HEK293 (cell line): Measurements from ENCODE around the gene UTP4.
A peak's percentile ranks its signal among the peaks of the same experiment; 100 is the strongest.

Source experiments
- CTCF ChIA-PET: fragments of 350-600 bp; formaldehyde crosslinking; extraction: SDS; loops from one replicate; lab custom pipeline; 2021; ENCODE audit warnings: antibody characterized with exemption; lab: Yijun Ruan, JAX
- POLR2A ChIA-PET: fragments of 300-600 bp; formaldehyde crosslinking; extraction: SDS; loops from one replicate; lab custom pipeline; 2020; ENCODE audit warnings: antibody characterized with exemption, inconsistent platforms; lab: Yijun Ruan, JAX
- H3K27ac ChIP-seq: fragments of 200-500 bp; sonication (Bioruptor generic); 2 replicates; pipeline ENCODE4 v1.5.1; 2014; ENCODE audit warnings: low read depth, low read length, control low read depth, inconsistent platforms; ENCODE audit errors: extremely low read depth
- H3K36me3 ChIP-seq, 2 experiments: fragments of 200-500 bp in 1 of 2; sonication (Bioruptor generic) in 1 of 2; 1 replicate in 1 of 2; 2 replicates in 1 of 2; pipeline ENCODE4 v1.5.1; 2014 to 2017; ENCODE audit warnings: inconsistent platforms in 2 of 2, low read length in 2 of 2; ENCODE audit not compliant: control insufficient read depth in 2 of 2, insufficient read depth in 1 of 2
- H3K4me1 ChIP-seq: fragments of 200-500 bp; sonication (Bioruptor generic); 2 replicates; pipeline ENCODE4 v1.5.1; 2014; ENCODE audit warnings: mild to moderate bottlenecking, low read length, inconsistent platforms; ENCODE audit not compliant: control insufficient read depth, insufficient read depth
- H3K4me3 ChIP-seq: 2 replicates; pipeline ENCODE4 v1.5.1; 2011; ENCODE audit warnings: low read depth, mild to moderate bottlenecking, control low read depth, low read length, moderate library complexity
- H3K9me3 ChIP-seq: fragments of 200-500 bp; sonication (Bioruptor generic); 2 replicates; pipeline ENCODE4 v1.5.1; 2014; ENCODE audit warnings: low read depth, low read length, inconsistent platforms; ENCODE audit not compliant: control insufficient read depth, insufficient read depth
- CTCF ChIP-seq: fragments of 450-650 bp; formaldehyde crosslinking; IDR thresholded peaks from 2 replicates; pipeline ENCODE4 v1.5.1; 2016; ENCODE audit warnings: missing biosample characterization, missing genetic modification characterization
- HOXC10 ChIP-seq: sonication (generic); formaldehyde crosslinking; IDR thresholded peaks from 2 replicates; pipeline ENCODE4 v1.8.1; 2023; ENCODE audit warnings: mild to moderate bottlenecking, missing genetic modification reagents
- KLF17 ChIP-seq: fragments of 450-650 bp; formaldehyde crosslinking; IDR thresholded peaks from 2 replicates; pipeline ENCODE4 v1.5.1; 2016; ENCODE audit warnings: missing biosample characterization, missing genetic modification characterization
- PRDM2 ChIP-seq: fragments of 450-650 bp; formaldehyde crosslinking; IDR thresholded peaks from 2 replicates; pipeline ENCODE4 v1.5.1; 2016; ENCODE audit warnings: missing biosample characterization, missing genetic modification characterization, borderline replicate concordance
- SCRT1 ChIP-seq: fragments of 450-650 bp; formaldehyde crosslinking; IDR thresholded peaks from 2 replicates; pipeline ENCODE4 v1.5.1; 2016; ENCODE audit warnings: missing biosample characterization, missing genetic modification characterization, borderline replicate concordance
- SCRT2 ChIP-seq: fragments of 450-650 bp; formaldehyde crosslinking; IDR thresholded peaks from 2 replicates; pipeline ENCODE4 v1.5.1; 2016; ENCODE audit warnings: missing biosample characterization, missing genetic modification characterization
- SETDB1 ChIP-seq: IDR thresholded peaks from one replicate; pipeline ENCODE4 v1.6.1; 2017; ENCODE audit warnings: mild to moderate bottlenecking, low read length, moderate library complexity, mixed read lengths; ENCODE audit not compliant: insufficient read length
- ZBTB1 ChIP-seq: fragments of 450-650 bp; formaldehyde crosslinking; IDR thresholded peaks from 2 replicates; pipeline ENCODE4 v1.5.1; 2016; ENCODE audit warnings: missing biosample characterization, missing genetic modification characterization
- ZFP41 ChIP-seq: fragments of 450-650 bp; formaldehyde crosslinking; IDR thresholded peaks from 2 replicates; pipeline ENCODE4 v1.5.1; 2016; ENCODE audit warnings: missing biosample characterization, missing genetic modification characterization, borderline replicate concordance
- ZIC2 ChIP-seq: fragments of 450-650 bp; formaldehyde crosslinking; IDR thresholded peaks from 2 replicates; pipeline ENCODE4 v1.5.1; 2016; ENCODE audit warnings: missing biosample characterization, missing genetic modification characterization
- ZNF132 ChIP-seq: fragments of 450-650 bp; formaldehyde crosslinking; IDR thresholded peaks from 2 replicates; pipeline ENCODE4 v1.5.1; 2017; ENCODE audit warnings: missing biosample characterization, missing genetic modification characterization, borderline replicate concordance
- ZNF138 ChIP-seq: fragments of 450-650 bp; formaldehyde crosslinking; IDR thresholded peaks from 2 replicates; pipeline ENCODE4 v1.5.1; 2016; ENCODE audit warnings: missing biosample characterization, missing genetic modification characterization, borderline replicate concordance
- ZNF157 ChIP-seq: fragments of 450-650 bp; formaldehyde crosslinking; IDR thresholded peaks from 2 replicates; pipeline ENCODE4 v1.5.1; 2016; ENCODE audit warnings: missing biosample characterization, missing genetic modification characterization
- ZNF23 ChIP-seq: fragments of 450-650 bp; formaldehyde crosslinking; IDR thresholded peaks from 2 replicates; pipeline ENCODE4 v1.5.1; 2016; ENCODE audit warnings: missing biosample characterization, missing genetic modification characterization, borderline replicate concordance
- ZNF266 ChIP-seq: fragments of 450-650 bp; formaldehyde crosslinking; IDR thresholded peaks from 2 replicates; pipeline ENCODE4 v1.5.1; 2016; ENCODE audit warnings: missing biosample characterization, missing genetic modification characterization, low read depth
- ZNF366 ChIP-seq: fragments of 450-650 bp; formaldehyde crosslinking; conservative IDR thresholded peaks from 2 replicates; pipeline ENCODE4 v1.5.1; 2016; ENCODE audit warnings: missing biosample characterization, missing genetic modification characterization
- ZNF544 ChIP-seq: fragments of 450-650 bp; formaldehyde crosslinking; IDR thresholded peaks from 2 replicates; pipeline ENCODE4 v1.5.0; 2017; ENCODE audit warnings: missing biosample characterization, missing genetic modification characterization
- ZNF558 ChIP-seq: fragments of 450-650 bp; formaldehyde crosslinking; IDR thresholded peaks from 2 replicates; pipeline ENCODE4 v1.5.1; 2016; ENCODE audit warnings: missing biosample characterization, missing genetic modification characterization
- ZNF571 ChIP-seq: fragments of 450-650 bp; formaldehyde crosslinking; IDR thresholded peaks from 2 replicates; pipeline ENCODE4 v1.5.0; 2017; ENCODE audit warnings: missing biosample characterization, missing genetic modification characterization
- ZNF639 ChIP-seq: fragments of 450-650 bp; formaldehyde crosslinking; IDR thresholded peaks from 2 replicates; pipeline ENCODE4 v1.5.1; 2016; ENCODE audit warnings: missing biosample characterization, missing genetic modification characterization
- ZSCAN16 ChIP-seq: fragments of 450-650 bp; formaldehyde crosslinking; IDR thresholded peaks from 2 replicates; pipeline ENCODE4 v1.5.1; 2016; ENCODE audit warnings: missing biosample characterization, missing genetic modification characterization
- ZSCAN4 ChIP-seq: fragments of 450-650 bp; formaldehyde crosslinking; IDR thresholded peaks from 2 replicates; pipeline ENCODE4 v1.5.1; 2017; ENCODE audit warnings: missing biosample characterization, missing genetic modification characterization
- TF ChIP-seq, protein P1 (sequence below): fragments of 450-650 bp; formaldehyde crosslinking; optimal IDR thresholded peaks from 2 replicates; pipeline ENCODE3; 2016; ENCODE audit warnings: missing biosample characterization, mild to moderate bottlenecking, missing genetic modification characterization

UTP4 gene

DNA sequence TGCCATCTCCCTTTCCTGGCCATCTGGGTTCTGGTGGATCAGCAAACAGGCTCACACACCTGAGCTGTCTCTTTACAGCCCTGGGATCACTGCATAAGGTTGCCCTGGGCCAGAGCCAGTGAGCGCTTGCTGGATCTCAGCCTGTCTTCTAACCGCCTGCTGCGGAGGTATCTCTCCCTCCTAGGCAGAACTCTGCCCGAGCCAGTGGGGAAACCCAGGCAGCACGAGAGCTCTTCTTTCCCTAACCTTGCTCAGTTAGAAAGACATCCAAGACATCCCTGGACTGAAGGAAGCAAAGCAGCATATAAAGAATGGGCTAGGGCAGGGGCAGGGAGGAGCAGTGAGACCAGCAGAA lies 20.6 kb upstream of the UTP4 start (continued):
- TF ChIP-seq ZNF639 (tag by site-specific recombination) (no peak), ZNF23 (tag by site-specific recombination) (no peak), ZNF366 (tag by site-specific recombination) (no peak)

DNA sequence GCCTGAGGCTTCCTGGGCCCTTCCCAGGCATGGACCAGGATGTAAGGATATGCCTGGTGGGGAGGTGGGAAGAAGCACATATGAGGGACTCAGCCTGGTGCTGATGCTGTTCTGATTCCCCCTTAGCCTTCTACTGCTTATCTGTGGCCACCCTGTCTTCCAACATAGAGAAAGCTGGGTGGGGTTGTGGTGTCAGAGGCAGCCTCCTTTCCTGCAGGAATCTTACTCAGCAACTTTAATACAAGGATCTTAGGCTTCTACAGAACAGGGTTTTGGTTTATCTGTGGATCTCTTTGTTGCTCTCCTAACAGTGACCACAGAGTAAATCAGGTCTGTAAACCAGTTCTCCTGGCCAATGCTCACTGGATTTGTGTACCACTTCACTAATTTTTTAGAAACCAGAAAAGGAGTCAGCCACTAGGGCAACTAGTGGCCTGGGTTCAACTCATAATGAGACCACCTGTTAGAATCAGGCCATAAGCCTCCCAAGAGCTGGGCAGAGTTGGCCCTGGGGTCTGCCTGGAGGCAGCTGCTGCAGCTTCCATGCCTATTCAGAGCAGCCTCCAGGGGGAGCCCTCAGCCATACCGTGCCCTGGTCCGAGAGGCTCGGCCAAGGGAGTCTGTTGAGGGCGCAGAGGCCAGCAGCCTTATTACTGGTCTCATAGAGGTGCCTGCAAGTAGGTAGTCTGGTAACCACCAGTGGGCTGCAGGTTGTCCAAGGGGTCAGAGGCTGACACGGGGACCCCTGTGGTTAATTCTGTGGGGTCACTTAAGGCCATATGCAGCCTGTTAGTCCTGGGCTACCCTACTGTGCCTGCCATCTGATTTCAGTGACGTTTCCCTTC lies 19.9 kb upstream of the UTP4 start:
- H3K4me3 ChIP-seq = no peak overlapping the region
- H3K27ac ChIP-seq = no peak overlapping the region
- POLR2A ChIA-PET = interaction anchor here (0.6 kb wide), 2 partner anchors 239 to 340 kb away, joined by 3 to 4 read pairs; no protein-coding TSS in a partner anchor
- CTCF ChIA-PET = interaction anchor here (0.5 to 5.6 kb wide), 28 partner anchors 8 to 582 kb away, joined by 3 to 57 read pairs (median 4); no protein-coding TSS in a partner anchor
- no peaks in the 10 kb centered on the region for H3K9me3 ChIP-seq
- peaks cover 0 to 53% of the 10 kb centered on the region in 2 experiments; a peak in 1 of 3 replicates for H3K36me3 ChIP-seq
- no peaks in the 10 kb centered on the region for H3K4me1 ChIP-seq
- TF ChIP-seq ZNF544 (tag by site-specific recombination) (no peak), ZNF132 (tag by site-specific recombination) (no peak), HOXC10 (CRISPR knock-in tag) (no peak), ZFP41 (no peak), SCRT1 (tag by site-specific recombination) (peak; percentile 39; the same call in 1 of the 2 replicates), SCRT2 (tag by site-specific recombination) (peak; percentile 77; the same call in 1 of the 2 replicates), PRDM2 (tag by site-specific recombination) (no peak), ZSCAN16 (tag by site-specific recombination) (no peak), ZNF558 (no peak), ZIC2 (tag by site-specific recombination) (no peak), KLF17 (tag by site-specific recombination) (no peak), ZSCAN4 (tag by site-specific recombination) (no peak), ZBTB1 (tag by site-specific recombination) (no peak), CTCF (tag by site-specific recombination) (peak; percentile 69), ZNF266 (tag by site-specific recombination) (no peak), SETDB1 (no peak), ZNF138 (tag by site-specific recombination) (no peak), ZNF571 (tag by site-specific recombination) (no peak), ZNF157 (tag by site-specific recombination) (no peak)
- TF ChIP-seq, protein P1, sequence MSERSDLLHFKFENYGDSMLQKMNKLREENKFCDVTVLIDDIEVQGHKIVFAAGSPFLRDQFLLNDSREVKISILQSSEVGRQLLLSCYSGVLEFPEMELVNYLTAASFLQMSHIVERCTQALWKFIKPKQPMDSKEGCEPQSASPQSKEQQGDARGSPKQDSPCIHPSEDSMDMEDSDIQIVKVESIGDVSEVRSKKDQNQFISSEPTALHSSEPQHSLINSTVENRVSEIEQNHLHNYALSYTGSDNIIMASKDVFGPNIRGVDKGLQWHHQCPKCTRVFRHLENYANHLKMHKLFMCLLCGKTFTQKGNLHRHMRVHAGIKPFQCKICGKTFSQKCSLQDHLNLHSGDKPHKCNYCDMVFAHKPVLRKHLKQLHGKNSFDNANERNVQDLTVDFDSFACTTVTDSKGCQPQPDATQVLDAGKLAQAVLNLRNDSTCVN (tag by site-specific recombination) = no peak
